ENCODE measurements around the gene GPC5. TPM values are rescaled to one million over a fixed set of nuclear protein-coding genes. Genes with fewer than 3 reads are reported as not detected.

Gene GPC5
- total RNA-seq, 1 donor from 2014 or later: 10.2 TPM

GRCh38 chr13:91554101-91554500, 155.7 kb downstream of the GPC5 start:
- Mint-ChIP-seq H3K27ac (ENCODE audit: unreplicated experiment) (no peak overlapping the region), H3K9me3 (ENCODE audit: unreplicated experiment) (no peaks in the 10 kb centered on the region), H3K36me3 (ENCODE audit: unreplicated experiment) (no peaks in the 10 kb centered on the region), H3K4me1 (ENCODE audit: low read depth, unreplicated experiment) (no peaks in the 10 kb centered on the region), H3K4me3 (ENCODE audit: unreplicated experiment) (no peak overlapping the region), H3K27me3 (ENCODE audit: unreplicated experiment) (no peaks in the 10 kb centered on the region)
- no peak for TF ChIP-seq CTCF (IDR thresholded peaks at IDR 0.05; ENCODE audit: partially characterized antibody, unreplicated experiment)
- DNase-seq: no peak

GRCh38 chr13:91557328-91558090, 159.1 kb downstream of the GPC5 start:
- Mint-ChIP-seq H3K9me3 (ENCODE audit: unreplicated experiment) (no peaks in the 10 kb centered on the region), H3K36me3 (ENCODE audit: unreplicated experiment) (no peaks in the 10 kb centered on the region)
- TF ChIP-seq CTCF (IDR thresholded peaks at IDR 0.05; ENCODE audit: partially characterized antibody, unreplicated experiment): no peak

DNA sequence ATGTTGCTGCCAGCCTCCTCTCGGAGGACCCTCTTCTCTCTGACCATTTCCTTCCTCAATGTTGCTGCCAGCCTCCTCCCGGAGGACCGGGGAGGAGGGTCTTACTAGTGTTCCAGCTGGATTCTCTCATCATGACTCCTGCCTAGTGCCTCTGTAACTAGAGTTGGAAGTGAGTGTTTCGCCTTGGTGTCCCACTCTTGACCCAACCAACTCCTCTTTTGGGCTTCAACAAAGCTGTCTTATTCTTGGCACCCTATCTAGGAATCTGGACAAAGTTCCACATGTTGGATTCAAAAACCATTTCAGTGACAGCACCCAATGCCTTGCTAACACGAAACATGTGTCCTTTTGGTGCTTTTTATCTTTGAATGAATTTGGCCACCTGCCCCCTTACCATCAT, 165.4 kb downstream of the GPC5 start:
- TF ChIP-seq CTCF (IDR thresholded peaks at IDR 0.05; ENCODE audit: partially characterized antibody, unreplicated experiment): no peak
- H3K27ac Mint-ChIP-seq (ENCODE audit: unreplicated experiment): no peak overlapping the region
- no peak for DNase-seq
- no peaks in the 10 kb centered on the region for H3K4me1 Mint-ChIP-seq (ENCODE audit: low read depth, unreplicated experiment)
- no peak overlapping the region for H3K4me3 Mint-ChIP-seq (ENCODE audit: unreplicated experiment)
- H3K36me3 Mint-ChIP-seq (ENCODE audit: unreplicated experiment): no peaks in the 10 kb centered on the region
- no peaks in the 10 kb centered on the region for H3K27me3 Mint-ChIP-seq (ENCODE audit: unreplicated experiment)
- peaks cover 1% of the 10 kb centered on the region for H3K9me3 Mint-ChIP-seq (ENCODE audit: unreplicated experiment)

More at GRCh38 chr13:91557328-91558090, 159.1 kb downstream of the GPC5 start:
- no peaks in the 10 kb centered on the region for H3K27me3 Mint-ChIP-seq (ENCODE audit: unreplicated experiment)
- H3K4me3 Mint-ChIP-seq (ENCODE audit: unreplicated experiment): no peak overlapping the region
- no peak overlapping the region for H3K27ac Mint-ChIP-seq (ENCODE audit: unreplicated experiment)
- DNase-seq: no peak
- H3K4me1 Mint-ChIP-seq (ENCODE audit: low read depth, unreplicated experiment): no peaks in the 10 kb centered on the region

- TF ChIP-seq CTCF (IDR thresholded peaks at IDR 0.05; ENCODE audit: partially characterized antibody, unreplicated experiment): no peak
- Mint-ChIP-seq H3K36me3 (ENCODE audit: unreplicated experiment) (no peaks in the 10 kb centered on the region), H3K9me3 (ENCODE audit: unreplicated experiment) (peaks cover 1% of the 10 kb centered on the region), H3K27ac (ENCODE audit: unreplicated experiment) (no peak overlapping the region), H3K4me3 (ENCODE audit: unreplicated experiment) (no peak overlapping the region), H3K4me1 (ENCODE audit: low read depth, unreplicated experiment) (no peaks in the 10 kb centered on the region), H3K27me3 (ENCODE audit: unreplicated experiment) (no peaks in the 10 kb centered on the region)
- DNase-seq: no peak
These were observed 166.0 kb downstream of the GPC5 start for GRCh38 chr13:91564396-91564795.

DNA sequence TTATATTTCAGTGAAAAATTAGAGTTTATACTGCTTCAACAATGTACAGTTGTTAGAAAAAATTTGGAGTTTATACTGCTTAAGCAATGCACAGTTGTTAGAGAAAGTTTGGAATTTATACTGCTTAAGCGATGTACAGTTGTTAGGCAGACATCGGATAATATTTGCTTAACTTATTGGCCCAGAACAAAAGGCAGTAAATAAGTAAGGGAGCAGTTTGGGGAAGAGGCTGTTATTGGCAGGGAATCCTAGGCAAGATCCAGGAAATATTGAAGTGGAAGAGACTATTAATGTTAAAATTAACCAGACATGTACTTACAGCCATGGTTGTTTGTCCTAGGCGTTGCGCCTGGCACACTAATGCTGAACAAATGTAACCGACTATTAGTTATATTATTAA, 166.9 kb downstream of the GPC5 start:
- Mint-ChIP-seq H3K4me1 (ENCODE audit: low read depth, unreplicated experiment) (no peaks in the 10 kb centered on the region), H3K4me3 (ENCODE audit: unreplicated experiment) (no peak overlapping the region), H3K27ac (ENCODE audit: unreplicated experiment) (no peak overlapping the region), H3K27me3 (ENCODE audit: unreplicated experiment) (no peaks in the 10 kb centered on the region), H3K9me3 (ENCODE audit: unreplicated experiment) (peaks cover 1% of the 10 kb centered on the region), H3K36me3 (ENCODE audit: unreplicated experiment) (no peaks in the 10 kb centered on the region)
- DNase-seq: no peak
- TF ChIP-seq CTCF (IDR thresholded peaks at IDR 0.05; ENCODE audit: partially characterized antibody, unreplicated experiment): no peak

Data from glutamatergic neuron (in vitro differentiated cells).